Stimulated activated CD8-positive, alpha-beta memory T cell treated with anti-CD3 and anti-CD28 coated beads, Interleukin-12 subunit alpha, Interleukin-12 subunit beta, amount 100 ng/mL, for 24 hours (primary cell): ENCODE results near the gene STPG1.
A peak's percentile ranks its signal among the peaks of the same experiment; 100 is the strongest.
"Not testable (repeated sequence)": the region's sequence is repeated elsewhere in the genome, so short reads cannot be mapped to it uniquely, and the experiment has no call there.

ENCODE experiments used
- DNase-seq: peaks from one replicate; pipeline ENCODE4 v3.0.0-alpha.2; 2020; ENCODE audit errors: extremely low read depth

The STPG1 gene, protein sequence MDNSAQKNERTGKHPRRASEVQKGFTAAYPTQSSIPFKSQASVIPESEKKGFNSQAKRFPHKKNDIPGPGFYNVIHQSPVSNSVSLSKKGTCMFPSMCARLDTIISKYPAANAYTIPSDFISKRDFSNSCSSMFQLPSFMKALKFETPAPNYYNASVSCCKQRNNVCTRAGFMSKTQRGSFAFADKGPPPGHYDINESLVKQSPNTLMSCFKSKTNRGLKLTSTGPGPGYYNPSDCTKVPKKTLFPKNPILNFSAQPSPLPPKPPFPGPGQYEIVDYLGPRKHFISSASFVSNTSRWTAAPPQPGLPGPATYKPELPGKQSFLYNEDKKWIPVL

DNA sequence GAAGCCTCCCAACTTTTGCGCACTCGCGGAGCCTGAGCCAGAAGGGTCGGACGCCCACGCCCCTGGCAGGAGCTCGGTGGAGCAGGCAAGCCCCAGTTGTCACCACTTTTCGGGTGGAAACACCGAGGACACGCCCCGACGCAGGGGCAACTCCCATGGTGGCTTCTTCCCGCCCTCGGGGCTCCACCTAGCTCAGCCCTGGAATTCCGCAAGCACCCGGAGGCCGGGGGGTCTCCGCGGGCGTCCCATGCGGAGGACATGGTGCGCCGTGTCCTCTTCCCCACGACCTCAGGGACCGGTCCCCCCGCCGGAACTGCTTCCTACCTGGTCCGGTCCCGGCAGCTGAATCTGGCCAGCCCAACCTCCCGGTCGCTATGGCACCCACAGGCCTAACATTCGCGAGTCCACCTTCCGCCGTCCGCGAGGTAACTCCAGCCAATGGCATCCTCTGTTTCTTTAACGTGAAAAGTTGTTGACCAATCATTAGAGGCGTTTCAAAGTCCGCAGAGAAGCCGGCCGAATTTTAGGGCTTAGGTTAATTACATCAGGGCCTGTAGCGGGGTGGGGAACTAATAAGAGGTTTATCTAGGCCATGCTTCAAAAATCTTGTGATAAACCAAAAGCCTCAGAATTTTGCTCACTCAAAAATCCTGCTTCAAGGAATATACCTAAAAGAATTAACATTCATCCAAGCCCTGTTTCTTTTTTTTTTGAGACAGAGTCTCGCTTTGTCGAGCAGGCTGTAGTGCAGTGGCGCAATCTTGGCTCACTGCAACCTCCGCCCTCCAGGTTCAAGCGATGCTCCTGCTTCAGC lies at the start of gene STPG1:
Gene STPG1, minus strand, starts transcription at position 433 of the 814 bp plus-strand sequence. CDS start 12,394 bp downstream, outside the sequence.
- DNase-seq = peak; percentile 50

GRCh38 chr1:24462128-24462527 lies 48.5 kb upstream of the STPG1 start:
- DNase-seq = not testable (repeated sequence)

- no peak for DNase-seq
Observed at GRCh38 chr1:24459551-24460266, 46.1 kb upstream of the STPG1 start.

DNA sequence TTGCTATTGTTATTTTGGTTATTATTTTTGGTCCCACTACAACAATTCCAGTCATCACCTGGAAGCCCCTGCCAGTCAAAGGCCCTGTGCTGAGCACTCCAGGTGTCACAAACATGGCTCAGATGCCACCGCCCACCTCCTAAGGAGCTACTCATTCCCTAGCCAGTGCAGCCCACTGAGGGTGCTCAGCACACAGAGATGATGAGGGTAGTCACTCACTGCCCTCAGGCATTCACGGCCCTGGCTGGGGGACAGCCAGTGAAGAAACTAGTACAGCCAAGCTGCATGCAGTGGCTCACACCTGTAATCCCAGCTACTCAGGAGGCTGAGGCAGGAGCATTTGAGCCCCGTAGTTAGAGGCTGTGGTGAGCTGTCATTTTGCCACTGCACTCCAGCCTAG lies 44.3 kb upstream of the STPG1 start:
- no peak for DNase-seq

DNA sequence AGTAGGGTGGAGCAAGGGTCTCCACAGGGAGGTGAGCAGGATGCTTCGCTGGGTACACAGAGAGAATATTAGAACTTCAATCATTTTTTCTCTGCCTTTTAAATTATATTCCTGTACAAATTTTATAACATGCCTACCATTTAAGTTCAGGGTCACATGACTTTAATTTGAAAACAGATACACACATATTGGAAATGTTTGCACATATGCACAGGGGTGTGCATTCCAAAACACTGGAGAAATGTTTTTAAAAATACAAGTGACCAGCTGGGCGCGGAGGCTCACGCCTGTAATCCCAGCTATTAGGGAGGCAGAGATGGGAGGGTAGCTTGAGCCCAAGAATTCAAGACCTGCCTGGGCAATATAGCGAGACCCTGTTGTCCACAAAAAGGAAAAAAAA lies 41.7 kb upstream of the STPG1 start:
- DNase-seq = no peak

- DNase-seq = no peak
Observed at GRCh38 chr1:24454673-24455072, 41.1 kb upstream of the STPG1 start.

- no peak for DNase-seq
Observed at GRCh38 chr1:24452922-24453485, 39.4 kb upstream of the STPG1 start.

- no peak for DNase-seq
Observed at GRCh38 chr1:24451746-24452145, 38.2 kb upstream of the STPG1 start.

GRCh38 chr1:24450857-24451397 lies 37.3 kb upstream of the STPG1 start:
- DNase-seq = no peak

DNA sequence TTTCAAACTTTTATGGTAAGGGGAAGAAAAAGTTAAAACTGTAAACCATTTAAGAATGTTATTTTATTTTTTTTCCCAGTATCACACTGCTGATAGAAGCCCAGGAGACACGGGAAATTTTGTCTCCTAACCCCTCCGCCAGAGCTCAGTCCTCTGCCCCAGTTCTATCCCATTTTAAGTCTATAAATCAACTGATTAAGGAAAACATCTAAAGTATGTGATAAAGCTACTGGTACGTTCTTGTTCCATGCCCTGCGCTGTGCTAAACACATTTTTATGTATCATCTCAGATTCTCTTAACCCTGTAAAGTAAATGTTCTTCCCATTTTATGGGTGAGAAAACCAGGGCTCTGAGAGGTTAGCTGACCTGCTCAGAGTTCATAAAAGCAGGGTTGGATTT lies 36.7 kb upstream of the STPG1 start:
- DNase-seq = no peak

GRCh38 chr1:24446446-24446845 lies 32.9 kb upstream of the STPG1 start:
- not testable (repeated sequence) for DNase-seq

DNA sequence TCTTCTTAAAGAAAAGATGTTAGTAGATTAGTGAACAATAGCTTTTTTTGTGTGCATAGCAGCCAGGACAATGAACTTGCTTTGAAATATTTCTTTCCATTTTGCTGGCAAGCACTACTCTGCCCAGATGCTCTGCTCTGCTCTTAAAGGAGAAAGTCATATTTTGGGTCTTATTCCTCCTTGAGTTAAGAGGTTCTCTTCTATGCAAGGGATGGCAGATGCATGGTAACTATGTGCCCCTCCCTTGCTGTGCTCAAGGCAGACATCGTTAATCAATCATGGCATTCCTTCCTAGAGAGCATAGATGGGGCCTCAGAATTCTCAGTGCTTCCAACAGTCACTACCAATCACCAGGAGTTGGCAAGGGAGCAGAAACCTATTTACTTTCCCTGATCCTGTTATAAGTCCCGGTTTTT lies 29.7 kb upstream of the STPG1 start:
- no peak for DNase-seq

- no peak for DNase-seq
Observed at GRCh38 chr1:24442764-24443163, 29.2 kb upstream of the STPG1 start.

DNA sequence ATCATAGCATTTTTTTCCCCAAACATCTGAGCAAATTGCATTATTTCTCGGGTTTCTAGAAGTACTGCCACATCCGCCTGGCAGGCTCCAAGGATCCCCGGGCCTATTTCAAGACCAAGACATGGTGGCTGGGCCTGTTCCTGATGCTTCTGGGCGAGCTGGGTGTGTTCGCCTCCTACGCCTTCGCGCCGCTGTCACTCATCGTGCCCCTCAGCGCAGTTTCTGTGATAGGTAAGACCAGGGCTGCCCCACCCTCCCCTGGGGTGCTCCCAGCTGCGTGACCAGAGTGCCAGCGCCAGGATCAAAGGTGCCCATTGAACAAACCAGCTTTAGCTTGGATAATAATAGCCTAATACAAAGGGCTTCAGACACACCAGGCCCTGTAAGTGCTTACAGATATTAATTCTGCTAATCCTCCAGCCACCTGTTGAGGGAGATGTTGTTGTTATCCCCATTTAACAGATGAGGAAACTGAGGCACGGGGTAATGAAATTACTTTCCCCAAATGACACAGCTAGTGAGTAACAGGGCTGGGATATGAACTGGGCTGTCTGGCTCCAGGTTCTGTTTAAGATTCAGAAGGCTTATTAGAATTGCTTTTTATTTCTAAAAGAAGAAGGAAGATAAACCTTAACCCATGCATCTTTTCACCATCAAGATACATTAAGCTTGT lies 28.6 kb upstream of the STPG1 start:
- DNase-seq = no peak

DNA sequence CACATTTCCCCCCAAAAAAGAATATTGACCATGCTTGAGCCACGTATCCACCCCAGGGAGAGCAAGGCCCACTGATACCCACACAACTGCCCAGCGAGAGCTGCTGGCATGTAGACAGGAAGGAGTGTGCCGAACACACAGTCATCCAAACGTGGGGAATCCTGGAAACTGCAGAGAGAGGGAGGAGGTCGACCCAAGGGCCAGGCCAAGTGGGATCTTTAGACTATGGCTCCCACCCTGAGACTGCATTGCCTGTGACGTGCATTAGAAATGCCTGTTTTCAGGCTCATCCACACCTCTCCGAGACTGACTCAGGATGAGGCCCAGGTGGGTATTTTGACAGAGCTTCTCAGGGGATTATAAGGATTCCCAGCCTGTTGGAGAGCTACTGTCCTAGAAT lies 27.9 kb upstream of the STPG1 start:
- no peak for DNase-seq

DNA sequence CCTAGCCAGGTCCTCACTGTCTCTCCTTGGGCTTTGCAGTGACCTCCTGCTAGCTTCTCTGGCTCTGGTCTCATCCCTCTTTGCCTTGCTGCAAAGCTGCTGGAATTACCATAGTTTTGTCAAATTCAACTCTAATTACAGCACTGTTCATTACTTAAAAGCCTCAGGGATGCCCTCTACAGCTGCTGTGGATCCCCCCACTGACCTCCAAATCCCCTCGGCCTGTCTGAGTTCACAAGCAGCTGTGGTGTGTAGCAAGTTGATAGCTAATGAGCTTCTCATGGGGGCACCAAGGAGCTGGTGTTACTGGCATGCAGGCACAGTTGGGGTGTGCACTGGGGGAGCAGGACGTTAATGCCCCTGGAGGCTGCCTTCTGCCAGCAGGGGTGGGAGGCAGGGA lies 26.9 kb upstream of the STPG1 start:
- no peak for DNase-seq

- no peak for DNase-seq
Observed at GRCh38 chr1:24438423-24438901, 24.9 kb upstream of the STPG1 start.

DNA sequence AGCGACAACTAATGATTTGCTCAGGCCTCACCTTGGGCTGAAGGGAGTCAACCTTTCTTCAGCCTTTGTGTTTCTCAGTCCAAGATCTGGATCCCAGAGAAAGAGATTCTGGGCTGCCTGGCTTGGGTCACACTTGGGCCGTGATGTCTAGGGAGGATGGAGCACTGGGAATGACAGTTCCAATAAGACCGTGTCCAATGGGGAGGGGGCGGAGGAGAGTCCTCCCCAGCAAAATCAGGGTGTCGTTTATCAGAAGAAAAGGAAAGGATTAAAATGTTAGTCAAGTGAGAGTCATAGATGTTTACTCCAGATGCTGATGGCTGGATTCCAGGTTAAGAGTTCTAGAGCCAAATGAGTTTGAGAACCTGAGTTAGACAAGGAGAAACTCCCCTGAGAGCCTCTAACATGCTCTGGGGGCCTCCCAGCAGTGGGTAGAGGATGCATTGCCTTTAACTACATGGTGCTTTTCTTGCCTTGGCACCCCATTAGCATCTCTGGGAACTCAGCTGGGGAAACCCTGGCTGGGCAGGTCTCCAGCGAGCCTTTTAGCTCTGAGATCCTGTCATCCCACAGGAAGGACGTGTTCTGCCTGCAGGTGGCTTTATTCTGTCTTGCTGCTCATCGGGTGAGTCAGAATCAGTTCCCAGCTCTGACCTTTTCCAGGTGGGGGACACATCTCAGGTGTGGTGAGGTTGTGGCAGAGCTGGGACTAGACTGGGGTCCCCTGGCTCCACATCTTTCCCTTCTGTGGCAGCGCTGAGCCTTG lies 24.2 kb upstream of the STPG1 start:
- DNase-seq = no peak

DNA sequence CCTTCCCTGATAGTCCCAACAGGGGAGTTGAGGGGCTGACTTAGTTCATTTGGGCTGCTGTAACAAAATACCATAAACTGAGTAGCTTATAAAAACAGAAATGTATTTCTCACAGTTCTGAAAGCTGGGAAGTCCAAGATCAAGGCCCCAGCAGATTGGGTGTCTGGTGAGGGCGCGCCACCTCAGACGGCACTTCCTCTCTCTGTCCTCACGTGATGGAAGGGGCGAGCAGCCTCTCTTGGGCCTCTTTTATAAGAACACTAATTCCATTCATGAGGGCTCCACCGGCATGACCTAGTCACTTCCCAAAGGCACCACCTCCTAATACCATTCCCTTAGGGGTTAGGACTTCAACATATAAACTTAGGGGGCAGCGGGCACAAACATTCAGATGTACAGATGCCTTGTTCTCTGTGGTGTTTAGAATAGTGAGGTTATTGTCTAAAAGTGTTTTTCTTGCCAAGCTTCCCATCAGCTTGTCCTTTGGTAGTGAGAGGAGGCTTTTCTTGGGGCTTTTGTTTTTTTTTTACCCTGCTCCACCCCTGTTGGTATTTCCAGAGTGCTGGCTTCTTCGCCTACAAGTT lies 22.3 kb upstream of the STPG1 start:
- DNase-seq = no peak

DNA sequence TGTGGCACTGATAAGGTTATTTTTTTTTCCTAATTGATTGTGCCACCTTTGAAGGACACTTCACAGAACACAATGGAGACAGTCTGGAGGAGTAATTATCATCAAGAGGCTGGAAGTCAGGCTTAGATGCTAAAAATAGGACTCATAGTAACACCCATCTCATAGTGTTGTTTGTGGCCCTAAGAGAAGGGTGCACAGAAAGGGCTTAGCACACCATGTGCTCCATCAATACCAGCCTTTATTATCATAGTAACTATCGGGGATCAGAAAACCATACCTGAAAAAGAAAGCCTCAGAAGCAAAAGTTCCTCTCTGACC lies 13.9 kb upstream of the STPG1 start:
- DNase-seq = no peak
